HFFc6 (cell line): ENCODE results near the gene FRMD4A. TPM values are rescaled to one million over a fixed set of nuclear protein-coding genes. Genes with fewer than 3 reads are reported as not detected.

Experiments
- DNase-seq: peaks from one replicate; pipeline ENCODE4 v3.0.0-alpha.2; 2018
- H3K27ac Mint-ChIP-seq: 2 replicates; pipeline ENCODE4 v1.8.0; 2020; ENCODE audit warnings: mild to moderate bottlenecking, mixed read lengths
- H3K27me3 Mint-ChIP-seq: 2 replicates; pipeline ENCODE4 v1.8.0; 2021; ENCODE audit warnings: mild to moderate bottlenecking, moderate library complexity, mixed read lengths; ENCODE audit not compliant: insufficient read depth
- H3K36me3 Mint-ChIP-seq: 2 replicates; pipeline ENCODE4 v1.8.0; 2021; ENCODE audit warnings: low read depth, mixed read lengths
- H3K4me1 Mint-ChIP-seq: 2 replicates; pipeline ENCODE4 v1.8.0; 2020; ENCODE audit warnings: low read depth, mixed read lengths
- H3K4me3 Mint-ChIP-seq: 2 replicates; pipeline ENCODE4 v1.8.0; 2020; ENCODE audit warnings: mild to moderate bottlenecking, moderate library complexity, mixed read lengths
- H3K9me3 Mint-ChIP-seq: 2 replicates; pipeline ENCODE4 v1.8.0; 2020; ENCODE audit warnings: mild to moderate bottlenecking, mixed read lengths
- CTCF ChIP-seq: fragments of 200-600 bp; sonication (generic); IDR thresholded peaks from 2 replicates; pipeline ENCODE4 v1.5.0; 2021; ENCODE audit warnings: antibody characterized with exemption, mild to moderate bottlenecking
- total RNA-seq, 6 experiments: library from RNA; stranded (reverse); fragmentation: NEBNext Ultra II Directional; extraction: Animal tissue kit (Norgen Biotek cat#: 25700); gene quantifications; 2 replicates in 1 of 6; 3 replicates in 5 of 6; pipeline ENCODE4 v1.2.3, GENCODE V29; 2021

FRMD4A gene
- total RNA-seq, 6 experiments from 2014 or later, result 76.7 to 117 (median 92.3) TPM

GRCh38 chr10:13862546-13863233 lies 468.0 kb downstream of the FRMD4A start:
- Mint-ChIP-seq H3K27me3 (no peaks in the 10 kb centered on the region; the same call in 1 of the 2 replicates), H3K4me1 (peaks cover 82% of the 10 kb centered on the region), H3K36me3 (peaks cover 19% of the 10 kb centered on the region), H3K4me3 (no peak overlapping the region), H3K27ac (peak overlapping the region; percentile 22), H3K9me3 (no peaks in the 10 kb centered on the region)
- DNase-seq, result no peak
- no peak for TF ChIP-seq CTCF

GRCh38 chr10:13860886-13861285 lies 469.8 kb downstream of the FRMD4A start:
- no peak for DNase-seq

GRCh38 chr10:13859979-13860654 lies 470.6 kb downstream of the FRMD4A start:
- Mint-ChIP-seq H3K4me1 (peaks cover 80% of the 10 kb centered on the region), H3K36me3 (peaks cover 35% of the 10 kb centered on the region), H3K4me3 (no peak overlapping the region), H3K27ac (peak overlapping the region; percentile 61), H3K27me3 (no peaks in the 10 kb centered on the region; the same call in 1 of the 2 replicates), H3K9me3 (no peaks in the 10 kb centered on the region)
- TF ChIP-seq CTCF, result no peak
- peak; percentile 61 for DNase-seq

More at GRCh38 chr10:13860886-13861285, 469.8 kb downstream of the FRMD4A start:
- H3K4me3 Mint-ChIP-seq, result no peak overlapping the region
- H3K4me1 Mint-ChIP-seq, result peaks cover 78% of the 10 kb centered on the region
- peaks cover 31% of the 10 kb centered on the region for H3K36me3 Mint-ChIP-seq
- no peak for TF ChIP-seq CTCF
- no peaks in the 10 kb centered on the region; the same call in 1 of the 2 replicates for H3K27me3 Mint-ChIP-seq
- H3K9me3 Mint-ChIP-seq, result no peaks in the 10 kb centered on the region
- H3K27ac Mint-ChIP-seq, result peak overlapping the region; percentile 61

GRCh38 chr10:13858709-13859108 lies 472.0 kb downstream of the FRMD4A start:
- Mint-ChIP-seq H3K4me1 (peaks cover 88% of the 10 kb centered on the region), H3K27me3 (peaks cover 2% of the 10 kb centered on the region), H3K9me3 (no peaks in the 10 kb centered on the region), H3K36me3 (peaks cover 42% of the 10 kb centered on the region), H3K27ac (peak overlapping the region; percentile 73), H3K4me3 (no peak overlapping the region)
- DNase-seq, result no peak
- TF ChIP-seq CTCF, result no peak

GRCh38 chr10:13857451-13857850 lies 473.3 kb downstream of the FRMD4A start:
- H3K4me1 Mint-ChIP-seq, result peaks cover 87% of the 10 kb centered on the region
- H3K9me3 Mint-ChIP-seq, result no peaks in the 10 kb centered on the region
- peak overlapping the region; percentile 42; the same call in 1 of the 2 replicates for H3K27ac Mint-ChIP-seq
- H3K4me3 Mint-ChIP-seq, result no peak overlapping the region
- H3K36me3 Mint-ChIP-seq, result peaks cover 46% of the 10 kb centered on the region
- peaks cover 2% of the 10 kb centered on the region for H3K27me3 Mint-ChIP-seq
- DNase-seq, result no peak
- TF ChIP-seq CTCF, result no peak
